ENCODE measurements around the gene PDCD1.

DNA sequence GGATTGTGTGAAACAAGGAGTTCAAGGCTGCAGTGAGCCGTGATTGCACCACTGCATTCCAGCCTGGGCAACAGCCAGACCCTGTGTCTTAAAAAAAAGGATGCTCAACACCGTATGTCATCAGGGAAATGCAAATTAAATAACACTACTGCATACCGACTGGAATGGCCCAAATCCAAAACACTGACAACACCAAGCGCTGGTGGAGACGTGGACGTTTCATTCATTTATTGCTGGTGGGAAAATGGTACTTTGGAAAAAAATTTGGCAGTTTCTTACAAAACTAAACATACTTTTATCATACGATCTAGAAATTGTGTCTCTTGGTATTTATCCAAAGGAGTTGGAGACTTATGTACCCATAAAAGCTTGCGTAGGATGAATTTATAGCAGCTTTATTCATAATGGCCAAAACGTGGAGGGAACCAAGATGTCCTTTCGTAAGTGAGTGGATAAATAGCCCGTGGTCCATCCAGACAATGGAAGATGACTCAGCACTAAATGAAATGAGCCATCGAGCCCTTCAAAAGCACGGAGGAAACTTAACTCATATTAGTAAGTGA lies 25.5 kb downstream of the PDCD1 start:
- TF ChIP-seq, protein P1, sequence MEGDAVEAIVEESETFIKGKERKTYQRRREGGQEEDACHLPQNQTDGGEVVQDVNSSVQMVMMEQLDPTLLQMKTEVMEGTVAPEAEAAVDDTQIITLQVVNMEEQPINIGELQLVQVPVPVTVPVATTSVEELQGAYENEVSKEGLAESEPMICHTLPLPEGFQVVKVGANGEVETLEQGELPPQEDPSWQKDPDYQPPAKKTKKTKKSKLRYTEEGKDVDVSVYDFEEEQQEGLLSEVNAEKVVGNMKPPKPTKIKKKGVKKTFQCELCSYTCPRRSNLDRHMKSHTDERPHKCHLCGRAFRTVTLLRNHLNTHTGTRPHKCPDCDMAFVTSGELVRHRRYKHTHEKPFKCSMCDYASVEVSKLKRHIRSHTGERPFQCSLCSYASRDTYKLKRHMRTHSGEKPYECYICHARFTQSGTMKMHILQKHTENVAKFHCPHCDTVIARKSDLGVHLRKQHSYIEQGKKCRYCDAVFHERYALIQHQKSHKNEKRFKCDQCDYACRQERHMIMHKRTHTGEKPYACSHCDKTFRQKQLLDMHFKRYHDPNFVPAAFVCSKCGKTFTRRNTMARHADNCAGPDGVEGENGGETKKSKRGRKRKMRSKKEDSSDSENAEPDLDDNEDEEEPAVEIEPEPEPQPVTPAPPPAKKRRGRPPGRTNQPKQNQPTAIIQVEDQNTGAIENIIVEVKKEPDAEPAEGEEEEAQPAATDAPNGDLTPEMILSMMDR (IDR thresholded peaks at IDR 0.05), result no peak
- TF ChIP-seq POLR2AphosphoS5 (IDR thresholded peaks at IDR 0.05) (no peak), EP300 (IDR thresholded peaks at IDR 0.05) (no peak), POLR2A (IDR thresholded peaks at IDR 0.05) (no peak)

Measured in upper lobe of left lung (tissue), 4 donors.